T-helper 1 cell (primary cell): ENCODE data around the gene NOLC1.

ENCODE experiments used
- DNase-seq, 5 donors: peaks; one replicate each; pipeline ENCODE4 v3.0.0-alpha.2; 2012 to 2020
- total RNA-seq, 4 donors: gene quantifications; one replicate each; lab custom pipeline; 2026; lab: John Stamatoyannopoulos, UW

NOLC1 gene
- 78.8 to 106 (median 88.2) reads per million in 4 donors for total RNA-seq

DNA sequence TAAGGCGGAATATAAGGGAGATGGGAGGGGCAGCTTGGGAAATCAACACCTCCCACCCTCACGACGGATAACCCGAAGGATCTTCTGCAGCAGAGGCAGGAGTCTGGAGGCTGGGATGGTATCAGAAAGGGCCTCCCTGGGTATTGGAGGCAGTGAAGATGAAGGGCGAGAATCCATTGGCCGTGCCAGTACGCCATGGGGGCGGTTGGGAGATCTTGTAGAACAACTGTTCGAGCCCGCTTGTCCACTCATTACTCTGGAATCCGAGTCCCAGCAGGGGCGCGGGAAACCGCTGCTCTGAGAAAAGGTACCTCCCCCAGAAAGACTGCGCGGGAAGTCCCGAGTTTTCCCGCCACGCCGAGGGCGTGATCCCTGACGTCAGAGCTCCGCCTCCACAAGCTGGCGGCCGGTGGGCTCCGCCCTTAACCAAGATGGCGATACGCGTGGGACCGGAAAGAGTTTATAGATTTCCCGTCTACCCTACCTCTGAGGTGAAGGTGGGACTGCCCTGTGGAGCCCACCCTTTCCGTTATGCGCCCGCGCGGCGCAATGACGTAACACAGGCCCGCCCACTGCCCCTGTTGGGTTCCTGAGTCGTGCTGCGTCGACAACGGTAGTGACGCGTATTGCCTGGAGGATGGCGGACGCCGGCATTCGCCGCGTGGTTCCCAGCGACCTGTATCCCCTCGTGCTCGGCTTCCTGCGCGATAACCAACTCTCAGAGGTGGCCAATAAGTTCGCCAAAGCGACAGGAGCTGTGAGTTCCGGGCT is at the start of gene NOLC1:
NOLC1 (plus strand) TSS at position 616 of the 771 bp plus-strand sequence; CDS start at position 638, 22 bp downstream.
- DNase-seq = peak; percentile 98 to 100 (median 99)

DNA sequence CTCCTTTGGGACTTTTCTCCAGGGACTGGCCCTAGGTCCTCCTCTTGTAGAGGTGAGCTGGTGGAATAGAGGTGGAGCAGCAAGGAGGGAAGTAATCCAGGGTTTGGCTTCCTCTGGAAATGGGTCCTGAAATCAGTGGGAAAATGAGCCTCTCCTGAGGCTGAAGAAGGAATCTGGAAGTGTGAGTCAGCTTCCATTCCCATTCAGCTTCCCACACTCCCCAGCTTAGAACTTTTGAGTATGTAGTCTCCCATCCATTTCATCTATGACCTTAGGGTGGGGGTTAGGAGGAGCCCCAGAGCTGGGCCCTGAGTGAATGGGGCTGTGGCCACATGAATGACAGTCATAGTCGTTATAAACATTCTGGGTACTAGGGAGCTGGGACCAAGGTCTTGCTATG is 49.8 kb upstream of the NOLC1 start:
- DNase-seq = no peak

DNA sequence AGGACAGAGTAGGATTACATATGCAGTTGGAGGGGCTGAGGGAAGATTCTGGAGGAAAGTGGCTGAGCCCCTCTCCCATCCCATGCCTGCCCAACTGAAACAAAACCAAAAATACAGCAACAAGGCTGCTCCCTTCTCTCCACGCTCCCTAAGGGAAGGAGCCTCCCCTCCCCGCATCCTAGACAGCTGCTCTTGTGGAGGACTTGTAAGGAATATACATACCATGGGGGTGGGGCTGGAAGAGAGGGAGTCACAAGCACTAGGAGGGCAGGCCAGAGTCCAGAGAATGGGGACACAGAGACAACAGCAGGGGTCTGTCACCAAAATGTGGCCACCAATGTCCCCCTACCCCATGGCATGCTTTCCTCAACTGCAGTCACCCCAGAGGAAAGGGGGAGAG is 45.2 kb upstream of the NOLC1 start:
- DNase-seq = no peak

DNA sequence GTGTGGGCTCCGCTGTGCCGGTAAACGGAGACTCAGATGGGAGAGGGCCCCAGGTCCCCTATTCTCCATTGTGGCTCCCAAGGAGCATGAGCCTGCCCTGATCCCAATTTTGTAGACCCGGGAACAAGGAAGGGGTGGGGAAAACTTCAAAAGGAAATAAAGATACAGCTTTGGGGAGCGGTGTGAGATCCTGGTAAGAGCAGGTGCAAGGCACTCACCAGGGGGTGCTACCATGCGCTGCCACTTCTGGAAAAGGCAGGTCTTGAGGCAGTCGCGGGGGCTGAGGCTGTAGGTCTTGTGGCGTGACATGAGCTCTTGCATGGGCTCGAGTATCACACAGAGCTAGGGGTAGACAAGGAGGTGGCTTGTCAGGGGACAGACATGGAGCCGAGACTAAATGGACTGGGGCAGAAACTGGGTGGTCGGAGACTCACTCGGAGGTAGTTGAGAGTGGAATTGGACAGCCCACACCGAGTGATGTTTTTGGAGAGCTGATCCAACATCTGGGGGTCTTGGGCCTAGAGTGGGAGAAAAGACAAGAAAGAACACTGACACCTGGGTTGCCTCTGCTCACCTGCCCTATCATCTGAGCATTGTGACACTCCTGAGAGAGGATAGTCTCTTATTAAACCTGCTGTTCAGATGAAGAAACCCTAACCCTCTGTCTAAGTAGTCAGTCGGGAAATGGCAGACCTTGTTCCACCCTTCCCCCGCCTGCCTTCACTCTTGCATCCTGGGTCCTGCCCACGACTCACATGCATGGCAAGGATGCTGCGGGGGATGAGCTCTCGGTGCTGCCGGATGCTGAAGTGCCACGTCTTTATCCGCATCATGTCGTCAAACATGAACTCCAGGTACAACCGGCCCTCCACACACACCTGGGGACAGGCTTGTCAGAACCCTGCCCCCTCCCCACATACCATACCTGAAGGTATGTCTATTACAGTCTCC is 42.7 kb upstream of the NOLC1 start:
- no peak for DNase-seq

DNA sequence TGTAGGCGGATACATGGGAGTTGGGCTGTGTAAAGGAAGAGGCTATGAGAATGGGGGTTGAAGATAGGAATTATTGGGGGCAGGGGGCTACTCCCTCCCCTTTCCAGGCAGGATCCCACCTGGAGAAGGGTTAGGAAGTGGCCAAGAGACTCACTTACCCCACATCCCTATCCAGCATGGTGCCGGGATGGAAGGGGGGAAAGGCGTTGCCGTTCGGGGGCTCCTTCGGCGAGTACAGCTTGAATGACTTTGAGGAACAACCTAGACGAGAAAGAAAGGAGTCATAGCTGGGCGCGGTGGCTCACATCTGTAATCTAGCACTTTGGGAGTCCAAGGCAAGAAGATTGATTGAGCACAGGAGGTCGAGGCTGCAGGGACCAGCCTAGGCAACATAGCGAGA is 40.9 kb upstream of the NOLC1 start:
- no peak for DNase-seq

DNA sequence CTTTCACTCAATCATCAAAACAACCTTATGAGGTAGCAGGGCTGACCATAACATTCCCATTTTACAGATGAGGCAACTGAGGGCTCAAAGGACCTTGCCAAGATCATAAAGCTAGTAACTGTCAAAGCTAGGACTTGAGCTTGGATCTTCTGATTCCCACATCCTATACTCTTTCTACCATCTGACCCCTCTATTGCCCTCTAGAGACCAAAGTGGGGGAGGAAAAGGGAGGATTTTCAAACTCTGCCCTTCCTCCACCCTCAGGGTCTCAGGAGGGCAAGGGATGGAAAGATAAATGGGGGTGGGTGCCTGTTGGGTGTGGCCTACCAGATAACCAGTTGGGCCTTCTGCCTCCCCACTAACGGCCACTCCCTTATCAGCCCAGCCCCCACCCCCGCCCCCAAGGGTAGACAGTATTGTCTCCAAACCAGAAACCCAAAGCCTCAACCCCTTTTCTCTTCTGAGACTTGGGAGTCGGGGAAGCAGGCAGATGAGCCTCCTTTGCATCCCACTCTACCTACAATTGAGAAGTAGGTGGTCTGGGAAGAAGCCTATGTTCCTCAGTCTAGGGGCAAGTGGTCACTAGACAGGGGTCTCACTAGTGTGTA is 39.9 kb upstream of the NOLC1 start:
- no peak for DNase-seq

DNA sequence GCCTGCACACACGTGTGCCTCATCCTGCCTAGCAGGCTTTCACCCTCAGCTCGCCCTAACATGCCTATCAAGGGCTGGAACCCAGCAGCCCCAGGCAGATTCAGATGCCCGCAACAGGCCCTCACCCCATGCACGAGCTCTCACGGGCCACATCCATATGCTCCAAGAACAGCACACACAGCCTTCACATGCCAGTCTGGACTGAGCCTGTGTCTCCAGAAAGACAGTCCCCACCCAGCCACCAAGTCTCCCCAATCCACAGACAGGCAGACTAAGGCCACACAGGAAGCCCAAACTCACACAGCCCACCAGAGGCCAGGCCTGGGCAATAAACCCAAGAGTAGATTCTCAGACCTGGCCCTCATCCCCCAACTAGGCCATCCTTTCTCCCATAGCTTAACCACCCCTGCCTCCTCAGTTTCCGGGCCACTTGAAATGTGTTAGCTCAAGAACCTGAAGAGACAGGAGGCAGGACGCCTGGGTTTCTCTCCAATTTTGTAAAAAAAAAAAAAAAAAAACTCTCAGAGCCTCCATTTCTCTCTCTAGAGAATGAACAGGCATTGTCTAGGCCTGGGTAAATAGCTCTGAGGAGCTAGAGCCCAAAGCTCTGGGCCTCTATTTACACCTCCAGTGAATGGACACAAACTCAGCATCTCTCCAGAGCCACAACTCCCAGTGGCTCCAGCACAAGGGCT is 38.8 kb upstream of the NOLC1 start:
- DNase-seq = peak in 1 of 5 donors; percentile 22

DNA sequence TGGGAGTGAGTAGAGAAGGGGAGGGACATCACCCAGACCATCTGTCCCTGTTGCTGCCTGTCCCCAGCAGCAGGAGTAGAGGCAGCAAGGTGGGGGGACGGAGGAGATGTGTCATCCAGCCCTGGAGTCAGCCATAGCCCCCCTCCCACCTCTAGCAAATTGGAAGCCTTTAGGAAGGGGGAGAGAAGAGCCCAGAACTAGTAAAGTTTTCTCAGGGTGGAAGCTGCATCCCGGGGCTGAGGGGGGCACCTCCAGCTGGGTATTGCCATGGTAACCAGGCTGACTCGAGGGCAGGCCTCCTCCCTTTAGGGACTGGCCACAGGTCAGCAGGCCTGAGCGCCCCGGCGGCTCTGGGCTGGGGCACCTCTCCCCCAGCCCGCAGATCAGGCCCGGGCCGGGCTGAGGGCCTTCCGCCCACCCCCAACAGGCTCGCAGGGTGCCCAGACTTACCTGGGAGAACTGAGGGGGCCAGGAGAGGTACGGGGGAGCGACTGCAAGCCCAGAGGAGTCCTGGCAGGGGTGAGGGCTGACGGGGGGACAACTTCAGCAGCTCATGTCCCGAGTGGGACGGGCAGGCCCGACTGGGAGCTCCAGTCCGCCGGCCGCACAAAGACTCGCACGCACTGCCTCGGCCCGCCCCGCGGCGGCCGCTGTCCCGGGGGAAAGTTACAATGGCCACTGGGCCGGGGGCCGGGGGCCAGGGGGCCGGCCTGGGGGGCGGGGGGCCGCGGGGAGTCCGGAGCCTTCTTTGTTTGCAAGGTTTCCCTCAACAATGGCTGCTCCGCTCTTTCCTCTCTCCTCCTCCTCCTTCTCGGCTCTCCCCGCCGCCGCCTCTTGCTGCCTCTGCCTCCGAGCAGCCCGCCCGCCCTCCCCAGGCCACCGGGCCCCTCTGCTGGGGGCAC is 38.0 kb upstream of the NOLC1 start:
- no peak for DNase-seq

DNA sequence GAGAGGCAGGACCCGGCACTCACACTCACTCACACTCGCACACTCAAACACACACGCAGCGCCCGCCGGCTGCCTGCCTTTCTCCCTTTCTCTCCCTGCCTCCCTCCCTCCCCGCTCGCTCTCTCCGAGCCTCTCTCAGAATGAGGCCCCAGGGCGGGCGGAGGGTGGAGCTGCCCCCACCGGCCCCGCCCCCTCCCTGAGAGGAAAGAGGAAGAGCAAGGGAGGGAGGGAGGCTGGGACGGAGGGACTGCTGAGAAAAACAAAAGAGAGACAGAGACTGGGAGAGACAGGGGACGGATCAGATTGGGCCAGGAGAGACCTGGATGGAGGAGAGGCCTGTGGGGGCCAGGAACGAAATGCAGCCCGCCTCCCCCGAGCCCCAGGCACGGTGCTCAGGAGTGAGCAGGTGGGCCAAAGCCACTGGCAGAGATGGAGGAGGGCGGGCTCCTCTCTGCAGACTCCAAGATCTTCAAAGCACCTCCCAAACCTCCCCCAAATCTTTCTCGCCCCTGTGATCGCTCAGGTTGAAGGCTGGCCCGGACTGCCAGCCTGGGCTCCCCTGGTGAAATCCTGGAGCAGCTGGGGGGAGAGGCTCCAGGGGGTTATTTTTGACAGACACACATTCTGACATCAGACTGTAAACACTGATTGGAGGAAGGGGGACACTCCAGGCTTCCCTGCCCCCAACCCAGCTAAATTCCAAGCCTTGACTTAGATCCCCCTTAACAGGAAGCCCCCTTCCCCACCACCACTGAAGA is 37.1 kb upstream of the NOLC1 start:
- DNase-seq = peak; percentile 68 to 85 (median 76)

DNA sequence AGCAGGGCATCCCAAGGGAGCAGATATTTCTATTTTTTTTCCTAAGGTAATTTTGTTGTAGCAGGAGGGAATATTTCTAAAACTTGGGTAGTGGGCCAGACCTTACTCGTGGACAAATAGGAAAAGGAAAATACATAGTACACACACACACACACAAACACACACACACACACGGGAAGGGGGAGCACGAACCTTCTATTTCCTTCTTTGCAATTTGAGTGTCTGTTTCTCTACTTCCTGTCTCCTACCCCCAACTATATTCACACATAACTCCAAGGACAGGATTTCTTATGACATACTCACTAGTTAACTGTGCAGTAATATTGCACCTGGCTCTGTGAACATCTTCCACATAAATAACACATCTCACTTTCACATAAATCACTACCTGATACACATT is 36.4 kb upstream of the NOLC1 start:
- DNase-seq = peak in 1 of 5 donors; percentile 38

DNA sequence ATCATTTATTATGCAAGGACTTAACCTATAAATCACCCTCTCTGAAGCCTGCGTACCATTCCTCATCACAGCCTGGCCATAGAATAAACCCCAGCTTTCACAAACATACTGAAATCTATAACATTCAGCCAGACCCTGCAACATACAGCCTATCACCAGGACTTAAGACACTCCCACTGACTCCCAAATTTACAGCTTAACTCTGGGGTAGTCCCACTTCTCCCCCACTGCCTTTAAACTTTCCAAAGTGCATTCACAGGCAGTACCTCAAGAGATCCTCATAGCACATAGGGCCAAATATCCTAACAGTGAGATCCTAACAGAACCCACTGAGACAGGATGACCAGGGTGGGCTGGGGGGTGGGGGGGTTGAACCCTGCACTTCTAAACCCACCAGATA is 35.5 kb upstream of the NOLC1 start:
- no peak for DNase-seq

DNA sequence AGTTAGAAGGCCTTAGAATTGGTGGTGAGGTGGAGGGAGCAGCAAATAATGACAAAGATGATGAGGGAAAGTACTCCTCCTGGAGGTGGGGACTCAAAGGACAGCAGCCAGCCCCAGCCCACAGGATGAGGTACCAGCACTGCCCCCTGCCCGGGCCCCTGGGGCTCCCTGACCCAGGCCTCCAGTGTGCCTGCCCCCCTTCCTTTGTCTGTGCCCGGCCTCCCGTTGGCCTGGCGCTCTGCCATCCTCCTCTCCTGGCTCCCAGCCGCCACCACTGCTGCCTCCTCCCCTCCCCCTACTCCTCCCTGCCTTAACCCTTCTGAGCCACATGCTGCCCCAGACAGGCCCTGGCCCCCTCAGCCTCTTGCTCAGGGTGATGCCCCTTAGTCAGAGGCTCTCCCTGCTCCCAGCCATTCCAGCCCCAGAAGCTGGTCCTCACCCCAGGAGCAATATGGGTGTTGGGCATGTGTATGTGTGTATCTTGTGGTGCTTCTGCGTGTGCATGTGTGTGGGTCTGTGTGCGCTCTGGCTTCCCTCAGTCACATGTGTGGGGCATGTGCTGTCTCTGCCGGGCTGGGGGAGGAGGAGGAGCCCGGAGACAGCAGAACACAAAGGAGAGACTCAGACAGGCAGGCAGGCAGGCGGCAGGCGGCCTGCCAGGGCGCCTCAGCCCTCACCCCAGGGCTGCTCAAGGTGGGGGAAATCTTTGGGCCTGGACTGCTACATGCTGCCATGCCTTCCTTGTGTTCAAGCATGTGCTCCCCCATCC is 34.6 kb upstream of the NOLC1 start:
- DNase-seq = peak; percentile 34 to 67 (median 59)

DNA sequence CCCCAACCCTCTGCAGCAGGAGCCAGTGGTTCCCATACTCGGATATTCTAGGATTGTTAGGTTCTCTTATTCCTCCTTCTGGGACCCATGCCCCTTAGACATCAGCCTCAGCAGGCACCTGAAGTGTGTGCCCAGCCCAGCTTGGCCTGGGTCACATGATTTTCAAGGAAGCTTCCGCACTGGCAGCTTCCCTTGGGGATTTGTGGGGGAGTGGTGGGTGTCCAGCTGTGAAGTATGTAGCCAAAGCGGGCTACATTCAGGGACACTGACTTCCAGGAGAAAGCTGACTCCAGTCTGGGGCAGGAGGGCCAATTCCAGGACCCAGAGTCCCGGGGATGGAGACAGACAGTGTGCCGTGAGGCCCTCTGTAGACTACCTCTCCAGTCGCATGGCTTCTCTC is 33.3 kb upstream of the NOLC1 start:
- DNase-seq = no peak

DNA sequence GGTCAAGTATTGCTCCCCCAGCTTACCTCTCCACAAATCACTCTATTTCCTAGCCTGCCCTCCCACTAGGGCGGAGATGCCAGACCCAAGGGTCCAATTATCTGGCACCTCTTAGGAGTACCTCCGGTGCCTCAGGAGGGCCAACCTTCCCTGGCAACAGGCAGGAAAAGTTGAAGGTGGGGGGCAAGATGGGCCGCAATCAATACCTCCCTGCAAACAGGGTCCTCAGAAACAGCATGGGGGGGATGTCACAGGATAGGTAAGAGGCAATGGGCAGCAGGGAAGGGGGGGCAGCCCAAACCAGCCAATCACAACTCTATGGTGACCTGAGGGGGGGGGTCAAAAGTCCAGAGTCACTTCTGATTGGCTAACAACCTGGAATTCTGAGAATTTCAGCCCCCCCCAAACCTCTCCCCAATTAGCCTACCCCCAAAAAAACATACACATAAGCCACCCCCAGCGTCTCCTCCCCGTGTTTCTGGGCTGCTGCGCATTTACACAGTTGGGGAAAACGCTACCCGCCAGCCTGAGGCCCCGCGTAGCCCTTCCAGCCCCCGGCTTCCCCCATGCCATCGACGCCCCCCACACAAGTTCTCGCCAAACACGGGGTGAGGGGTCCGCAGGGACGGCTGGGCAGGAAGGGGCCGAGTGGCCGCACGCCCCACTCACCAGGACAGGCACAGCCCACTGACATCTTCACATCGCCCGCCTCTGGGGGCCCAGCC is 32.6 kb upstream of the NOLC1 start:
- DNase-seq = peak in 1 of 5 donors; percentile 76

DNA sequence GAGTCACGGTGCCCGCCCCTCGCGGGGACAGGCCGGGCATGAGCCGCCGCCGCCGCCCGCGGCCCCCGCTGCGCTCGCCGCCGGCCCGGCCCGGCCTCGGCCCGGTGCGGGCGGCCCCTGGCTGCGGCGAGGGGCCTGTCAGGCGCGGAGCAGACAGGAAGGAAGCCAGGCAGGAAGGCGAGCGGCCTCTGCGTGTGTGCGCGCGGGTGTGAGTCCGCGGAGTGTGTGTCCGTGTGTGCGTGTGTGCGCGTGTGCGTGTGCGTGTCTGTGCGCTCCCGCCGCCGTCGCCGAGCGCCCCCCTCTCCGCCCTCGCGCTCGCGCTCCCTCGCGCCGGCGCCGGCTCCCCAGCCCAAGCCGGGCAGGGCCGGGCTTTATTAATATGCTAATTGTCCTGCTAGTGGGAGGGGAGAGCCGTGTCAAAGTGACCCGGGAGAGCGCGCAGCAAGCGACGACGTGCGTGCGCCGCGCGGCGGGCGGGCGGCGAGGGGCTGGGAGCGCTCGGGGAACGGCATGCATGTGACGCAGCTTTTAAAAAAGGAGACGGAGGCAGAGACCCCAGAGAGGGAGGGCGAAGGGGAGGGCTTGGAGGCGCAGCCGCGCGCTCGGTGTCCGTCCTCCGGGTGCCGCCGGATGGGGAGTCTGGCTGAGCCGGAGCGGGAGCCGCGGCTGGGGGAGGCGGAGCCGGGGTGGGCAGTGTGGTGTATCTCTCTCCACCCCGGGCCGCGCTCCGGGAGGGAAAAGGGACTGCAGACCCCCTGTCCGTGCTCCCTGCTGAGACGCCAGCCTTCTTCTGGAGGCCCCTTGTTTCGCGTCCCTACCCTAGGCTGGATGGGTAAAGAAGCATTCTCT is 31.8 kb upstream of the NOLC1 start, which contains the start of gene LDB1:
LDB1 (minus strand) TSS at position 227 of the 849 bp plus-strand sequence. CDS start 258 bp downstream, outside the sequence.
- DNase-seq = peak; percentile 47 to 79 (median 57)

DNA sequence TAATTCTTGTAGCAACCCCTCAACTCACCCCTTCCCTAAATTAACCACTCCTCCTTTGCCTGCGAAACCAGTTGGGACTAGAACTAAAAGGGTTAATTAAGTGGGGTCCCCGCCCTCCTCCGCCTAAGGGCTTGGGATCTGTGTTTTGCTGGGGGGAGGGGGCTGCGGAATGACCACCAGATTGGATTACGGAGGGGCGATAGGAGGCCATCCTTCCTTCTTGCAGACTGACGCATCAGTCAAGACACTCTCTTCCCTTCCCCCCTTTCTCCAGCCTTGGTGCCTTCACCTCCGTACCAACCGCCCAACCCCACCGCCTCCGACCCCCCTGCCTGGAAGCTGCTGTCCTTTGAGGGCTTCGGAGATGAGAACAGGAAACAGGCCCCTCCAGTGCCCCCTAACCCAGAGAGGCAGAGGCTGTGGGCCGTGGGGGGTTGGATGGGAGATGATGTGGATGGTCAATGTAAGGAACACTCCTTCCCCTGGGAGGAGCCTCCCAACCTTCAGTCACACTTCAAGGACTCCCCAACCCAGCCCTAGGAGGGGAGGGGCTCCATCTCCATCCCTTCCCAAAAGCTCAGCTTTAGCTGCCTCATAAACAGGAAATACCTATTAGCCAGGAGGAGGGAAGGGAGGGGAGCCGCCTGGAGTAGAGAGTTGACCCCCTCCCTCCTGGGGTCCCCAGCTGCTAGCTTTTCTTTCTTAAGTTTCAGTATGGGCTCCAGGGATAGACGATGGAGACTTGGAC is 31.0 kb upstream of the NOLC1 start:
- DNase-seq = no peak

DNA sequence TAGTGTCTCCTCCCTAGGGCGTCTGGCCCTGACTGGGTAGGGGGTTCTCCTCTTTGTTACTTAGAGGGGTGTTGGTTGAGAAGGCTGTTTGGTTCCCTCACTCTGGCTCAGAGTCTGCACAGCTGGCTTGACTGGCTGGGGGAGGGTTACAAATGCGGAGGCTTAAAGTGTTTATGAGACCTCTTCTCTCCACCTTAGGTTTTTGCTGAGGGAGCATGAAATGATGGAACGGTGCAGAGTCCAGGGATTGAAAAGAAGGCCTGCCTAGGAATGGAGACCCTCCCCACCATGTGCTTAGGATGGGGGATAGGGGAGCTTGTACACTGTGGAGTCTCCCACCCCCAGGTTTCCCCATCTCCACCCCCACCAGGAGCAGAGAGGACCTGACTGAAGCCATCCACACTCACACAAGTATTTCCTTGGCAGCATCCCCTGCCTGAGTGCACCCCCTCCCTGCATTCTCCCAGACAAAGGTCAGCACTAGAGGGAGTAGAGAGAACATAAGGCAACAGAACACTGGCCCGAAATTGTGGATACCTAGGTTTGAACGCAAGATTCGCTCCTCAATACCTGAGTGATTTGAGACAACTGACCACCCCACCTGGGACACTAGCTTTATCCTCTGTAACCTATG is 30.3 kb upstream of the NOLC1 start:
- no peak for DNase-seq
